ENCODE data around the gene RHBDD3.

DNA sequence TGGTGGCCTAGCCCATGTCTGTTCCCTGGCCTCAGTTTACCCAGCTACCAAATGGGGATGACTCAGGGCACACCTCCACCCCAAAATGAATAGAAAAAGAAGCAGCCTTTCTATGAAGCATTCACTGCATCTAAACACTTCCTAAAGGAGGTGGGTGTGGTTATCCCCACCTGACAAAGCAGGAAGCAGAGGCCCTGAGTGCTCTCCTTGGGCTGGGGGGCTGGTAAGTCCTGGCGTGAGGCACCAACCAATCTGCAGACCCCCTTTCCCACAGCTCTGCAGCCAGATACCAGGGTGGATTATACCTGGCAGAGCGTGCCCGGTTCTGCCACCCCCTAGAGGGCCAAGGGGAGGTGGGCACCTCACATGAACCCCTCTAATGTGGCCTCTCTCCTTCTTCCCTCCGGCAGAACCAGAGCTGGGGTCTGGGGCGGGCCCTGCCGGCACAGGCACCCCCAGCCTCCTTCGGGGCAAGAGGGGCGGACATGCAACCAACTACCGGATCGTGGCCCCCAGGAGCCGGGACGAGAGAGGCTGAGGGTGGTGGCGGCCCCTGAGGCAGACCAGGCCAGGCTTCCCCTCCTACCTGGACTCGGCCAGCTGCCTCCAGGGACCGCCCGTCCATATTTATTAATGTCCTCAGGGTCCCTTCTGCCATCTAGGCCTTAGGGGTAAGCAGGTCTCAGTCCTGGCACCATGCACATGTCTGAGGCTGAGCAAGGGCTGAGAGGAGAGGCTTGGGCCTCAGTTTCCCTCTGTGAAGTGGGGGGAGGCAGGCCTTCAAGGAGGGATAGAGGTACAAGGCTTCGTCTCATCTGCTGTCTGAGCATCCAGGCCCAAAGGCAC is 9.2 kb downstream of the RHBDD3 start:
- TF ChIP-seq, protein P1, sequence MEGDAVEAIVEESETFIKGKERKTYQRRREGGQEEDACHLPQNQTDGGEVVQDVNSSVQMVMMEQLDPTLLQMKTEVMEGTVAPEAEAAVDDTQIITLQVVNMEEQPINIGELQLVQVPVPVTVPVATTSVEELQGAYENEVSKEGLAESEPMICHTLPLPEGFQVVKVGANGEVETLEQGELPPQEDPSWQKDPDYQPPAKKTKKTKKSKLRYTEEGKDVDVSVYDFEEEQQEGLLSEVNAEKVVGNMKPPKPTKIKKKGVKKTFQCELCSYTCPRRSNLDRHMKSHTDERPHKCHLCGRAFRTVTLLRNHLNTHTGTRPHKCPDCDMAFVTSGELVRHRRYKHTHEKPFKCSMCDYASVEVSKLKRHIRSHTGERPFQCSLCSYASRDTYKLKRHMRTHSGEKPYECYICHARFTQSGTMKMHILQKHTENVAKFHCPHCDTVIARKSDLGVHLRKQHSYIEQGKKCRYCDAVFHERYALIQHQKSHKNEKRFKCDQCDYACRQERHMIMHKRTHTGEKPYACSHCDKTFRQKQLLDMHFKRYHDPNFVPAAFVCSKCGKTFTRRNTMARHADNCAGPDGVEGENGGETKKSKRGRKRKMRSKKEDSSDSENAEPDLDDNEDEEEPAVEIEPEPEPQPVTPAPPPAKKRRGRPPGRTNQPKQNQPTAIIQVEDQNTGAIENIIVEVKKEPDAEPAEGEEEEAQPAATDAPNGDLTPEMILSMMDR (tag by site-specific recombination; IDR thresholded peaks at IDR 0.05): no peak
- no peak for TF ChIP-seq ZFP3 (tag by site-specific recombination; IDR thresholded peaks at IDR 0.05; ENCODE audit: low read depth)
- TF ChIP-seq ZBTB21 (tag by site-specific recombination; IDR thresholded peaks at IDR 0.05): no peak
- TF ChIP-seq, protein P2, sequence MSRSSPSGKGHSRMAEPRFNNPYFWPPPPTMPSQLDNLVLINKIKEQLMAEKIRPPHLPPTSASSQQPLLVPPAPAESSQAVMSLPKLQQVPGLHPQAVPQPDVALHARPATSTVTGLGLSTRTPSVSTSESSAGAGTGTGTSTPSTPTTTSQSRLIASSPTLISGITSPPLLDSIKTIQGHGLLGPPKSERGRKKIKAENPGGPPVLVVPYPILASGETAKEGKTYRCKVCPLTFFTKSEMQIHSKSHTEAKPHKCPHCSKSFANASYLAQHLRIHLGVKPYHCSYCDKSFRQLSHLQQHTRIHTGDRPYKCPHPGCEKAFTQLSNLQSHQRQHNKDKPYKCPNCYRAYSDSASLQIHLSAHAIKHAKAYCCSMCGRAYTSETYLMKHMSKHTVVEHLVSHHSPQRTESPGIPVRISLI (tag by site-specific recombination; IDR thresholded peaks at IDR 0.05): no peak
- no peak for TF ChIP-seq ZNF830 (tag by site-specific recombination; IDR thresholded peaks at IDR 0.05; ENCODE audit: low read depth)
- TF ChIP-seq, protein P3, sequence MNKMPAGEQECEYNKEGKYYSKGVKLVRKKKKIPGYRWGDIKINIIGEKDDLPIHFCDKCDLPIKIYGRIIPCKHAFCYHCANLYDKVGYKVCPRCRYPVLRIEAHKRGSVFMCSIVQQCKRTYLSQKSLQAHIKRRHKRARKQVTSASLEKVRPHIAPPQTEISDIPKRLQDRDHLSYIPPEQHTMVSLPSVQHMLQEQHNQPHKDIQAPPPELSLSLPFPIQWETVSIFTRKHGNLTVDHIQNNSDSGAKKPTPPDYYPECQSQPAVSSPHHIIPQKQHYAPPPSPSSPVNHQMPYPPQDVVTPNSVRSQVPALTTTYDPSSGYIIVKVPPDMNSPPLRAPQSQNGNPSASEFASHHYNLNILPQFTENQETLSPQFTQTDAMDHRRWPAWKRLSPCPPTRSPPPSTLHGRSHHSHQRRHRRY (tag by site-specific recombination; IDR thresholded peaks at IDR 0.05): no peak
- no peak for TF ChIP-seq ZNF274 (IDR thresholded peaks at IDR 0.05; ENCODE audit: low read length)
- no peak for TF ChIP-seq ZNF274 (tag by site-specific recombination; IDR thresholded peaks at IDR 0.05; ENCODE audit: borderline replicate concordance)
- TF ChIP-seq YY1 (tag by site-specific recombination; IDR thresholded peaks at IDR 0.05): no peak
- TF ChIP-seq ZBTB20 (tag by site-specific recombination; IDR thresholded peaks at IDR 0.05): no peak
- TF ChIP-seq ZNF138 (tag by site-specific recombination; IDR thresholded peaks at IDR 0.05; ENCODE audit: borderline replicate concordance): no peak
- TF ChIP-seq TCF7L2 (IDR thresholded peaks at IDR 0.05; ENCODE audit: borderline replicate concordance, low read depth, low read length): no peak
- TF ChIP-seq, protein P4, sequence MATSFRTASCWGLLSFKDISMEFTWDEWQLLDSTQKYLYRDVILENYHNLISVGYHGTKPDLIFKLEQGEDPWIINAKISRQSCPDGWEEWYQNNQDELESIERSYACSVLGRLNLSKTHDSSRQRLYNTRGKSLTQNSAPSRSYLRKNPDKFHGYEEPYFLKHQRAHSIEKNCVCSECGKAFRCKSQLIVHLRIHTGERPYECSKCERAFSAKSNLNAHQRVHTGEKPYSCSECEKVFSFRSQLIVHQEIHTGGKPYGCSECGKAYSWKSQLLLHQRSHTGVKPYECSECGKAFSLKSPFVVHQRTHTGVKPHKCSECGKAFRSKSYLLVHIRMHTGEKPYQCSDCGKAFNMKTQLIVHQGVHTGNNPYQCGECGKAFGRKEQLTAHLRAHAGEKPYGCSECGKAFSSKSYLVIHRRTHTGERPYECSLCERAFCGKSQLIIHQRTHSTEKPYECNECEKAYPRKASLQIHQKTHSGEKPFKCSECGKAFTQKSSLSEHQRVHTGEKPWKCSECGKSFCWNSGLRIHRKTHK (tag by site-specific recombination; IDR thresholded peaks at IDR 0.05): no peak
- TF ChIP-seq ZNF707 (tag by site-specific recombination; IDR thresholded peaks at IDR 0.05): no peak

Data from HEK293 (cell line).